GM04504 (cell line): Measurements from ENCODE around the gene PROSER3.

ENCODE experiments used
- DNase-seq: peaks from one replicate; pipeline ENCODE4 v3.0.0-alpha.2; 2012; ENCODE audit warnings: low read depth

PROSER3 gene

DNA sequence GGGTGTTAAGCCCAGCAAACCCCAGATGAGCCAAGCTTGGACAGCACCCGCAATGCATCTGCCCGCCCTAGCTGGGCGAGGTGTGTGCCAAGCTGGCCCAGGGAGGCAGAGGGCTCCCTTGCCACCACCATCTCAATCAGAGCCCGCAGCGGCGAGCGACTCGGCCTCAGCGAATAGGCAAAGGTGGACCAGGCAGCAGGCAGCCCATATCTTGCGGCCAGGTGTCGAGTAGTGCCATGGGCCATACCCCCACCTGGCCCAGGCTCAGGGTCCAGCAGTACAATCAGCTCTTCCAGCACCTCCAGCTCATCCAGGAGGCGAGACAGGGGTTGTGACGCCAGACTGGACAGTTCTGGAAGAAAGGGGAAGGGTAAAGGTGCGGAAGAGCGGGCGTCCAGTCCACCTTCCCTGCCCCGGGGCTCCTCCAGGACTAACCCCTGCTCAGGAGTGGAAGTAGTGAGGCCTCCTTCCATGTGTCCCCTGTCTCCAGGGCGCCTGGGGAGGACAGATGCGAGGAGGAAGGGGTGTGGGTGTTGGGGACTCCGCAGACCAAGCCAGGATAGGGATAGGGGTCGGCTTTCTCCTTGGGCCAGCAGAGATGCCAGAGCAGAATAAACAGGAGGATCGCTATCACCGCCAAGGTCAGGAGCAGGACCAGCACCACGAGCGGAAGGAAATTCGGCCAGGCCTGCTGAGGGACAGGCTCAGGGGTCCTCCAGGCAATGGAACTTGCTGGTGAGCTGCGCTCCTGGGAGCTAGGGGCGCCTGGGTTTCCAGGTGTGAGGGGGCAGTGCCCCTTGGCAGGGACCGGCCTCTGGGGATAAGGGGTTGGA, 18.5 kb upstream of the PROSER3 start:
- DNase-seq = no peak

DNA sequence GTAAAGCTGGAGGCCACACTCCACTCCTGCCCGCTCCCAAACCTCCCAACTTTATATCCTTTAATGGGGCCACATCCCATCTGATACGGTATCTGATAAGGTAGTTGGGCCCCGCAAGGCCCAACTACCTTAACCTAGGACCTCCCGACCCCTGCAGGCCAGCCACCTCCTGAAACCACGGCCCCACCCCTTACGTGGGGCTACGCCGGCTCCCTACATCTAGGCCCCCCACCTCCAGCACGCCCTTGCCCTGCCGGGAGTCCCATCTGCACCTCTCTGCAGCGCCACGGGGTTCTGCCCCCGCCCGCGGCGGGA, 17.9 kb upstream of the PROSER3 start:
- DNase-seq = no peak

DNA sequence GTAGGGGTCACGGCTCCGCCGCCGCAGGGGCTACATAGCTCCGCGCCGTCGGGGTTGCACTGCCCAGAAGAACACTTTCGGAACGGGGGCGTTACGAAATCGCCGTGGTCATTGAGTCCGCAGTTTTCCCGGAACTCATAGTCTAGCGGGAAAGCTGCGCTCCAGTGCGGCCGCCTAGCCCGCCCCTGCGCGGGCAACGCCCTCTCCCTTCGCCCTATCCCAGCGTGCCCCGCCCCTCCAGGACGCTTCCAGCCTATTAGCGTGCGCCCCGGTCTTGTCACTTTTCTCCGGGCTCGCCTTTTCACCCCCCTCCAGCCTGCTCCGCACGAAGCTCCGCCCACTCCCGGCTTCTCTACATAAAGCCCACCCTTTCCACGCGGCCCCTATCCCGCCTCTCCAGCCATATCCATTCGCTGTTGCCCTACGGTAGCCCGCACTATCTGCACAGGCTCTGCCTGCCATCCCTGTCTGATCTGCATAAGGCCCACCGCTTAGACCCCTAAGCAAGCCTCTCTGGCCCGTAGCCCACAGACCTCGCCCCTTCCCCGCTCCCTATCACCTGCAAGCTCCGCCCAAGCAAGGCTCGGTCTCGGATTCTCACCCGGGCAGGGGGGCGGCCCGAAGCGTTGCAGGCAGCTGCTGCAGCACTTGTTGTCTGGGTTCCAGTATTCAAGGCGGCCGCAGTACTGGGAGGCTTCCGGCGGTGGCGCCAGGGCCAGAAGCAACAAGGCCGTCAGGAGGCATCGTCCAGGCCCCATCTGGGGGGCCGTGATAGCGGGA, 17.4 kb upstream of the PROSER3 start:
- DNase-seq = peak; percentile 90

DNA sequence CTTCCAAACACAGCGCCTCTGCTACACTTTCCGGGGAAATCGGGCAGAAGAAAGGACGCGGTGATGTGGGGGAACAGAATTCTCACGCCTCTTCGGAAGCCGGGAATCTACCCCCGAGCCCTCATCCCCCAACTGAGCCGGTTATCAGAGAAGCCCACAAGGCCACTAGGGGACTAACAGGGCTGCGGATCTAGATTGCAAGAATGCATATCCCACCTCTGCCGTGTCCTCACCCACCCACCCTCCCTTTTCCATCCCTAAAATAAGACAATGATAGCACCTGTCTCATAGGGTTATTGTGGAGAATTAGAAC, 16.8 kb upstream of the PROSER3 start:
- no peak for DNase-seq

DNA sequence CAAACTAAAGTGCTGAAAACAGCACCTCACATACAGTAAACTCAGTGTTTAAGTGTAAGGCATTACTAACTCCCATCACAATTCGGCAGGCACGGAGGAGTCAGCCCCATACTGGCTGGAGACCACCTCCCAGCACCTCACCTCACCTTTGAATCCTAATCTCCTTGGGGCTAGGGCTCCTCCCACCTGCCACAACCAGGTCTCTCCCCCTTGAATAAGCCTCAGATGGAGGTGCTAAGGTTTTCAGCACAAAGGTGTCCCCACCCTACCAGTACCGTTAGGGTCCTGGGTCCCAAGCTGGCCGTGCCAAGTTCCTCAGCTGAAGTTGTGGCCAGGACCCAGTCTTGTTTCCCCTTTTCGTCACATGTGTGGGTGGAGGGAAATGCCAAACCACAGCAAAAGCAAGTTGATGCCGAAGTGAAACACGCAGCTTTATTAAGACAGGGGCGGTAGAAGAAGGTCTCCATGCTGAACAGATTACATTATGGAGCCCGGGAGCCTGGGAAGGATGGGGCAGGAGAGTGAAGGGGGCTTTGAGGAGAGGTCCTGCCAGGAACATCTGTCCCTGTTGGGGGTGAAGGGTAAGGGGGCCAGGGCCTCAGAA, 15.8 kb upstream of the PROSER3 start, which contains the start of gene IGFLR1:
Gene IGFLR1 (minus strand): TSS at position 332 of the 604 bp plus-strand sequence. CDS start 1,272 bp downstream, outside the sequence.
- DNase-seq = no peak

DNA sequence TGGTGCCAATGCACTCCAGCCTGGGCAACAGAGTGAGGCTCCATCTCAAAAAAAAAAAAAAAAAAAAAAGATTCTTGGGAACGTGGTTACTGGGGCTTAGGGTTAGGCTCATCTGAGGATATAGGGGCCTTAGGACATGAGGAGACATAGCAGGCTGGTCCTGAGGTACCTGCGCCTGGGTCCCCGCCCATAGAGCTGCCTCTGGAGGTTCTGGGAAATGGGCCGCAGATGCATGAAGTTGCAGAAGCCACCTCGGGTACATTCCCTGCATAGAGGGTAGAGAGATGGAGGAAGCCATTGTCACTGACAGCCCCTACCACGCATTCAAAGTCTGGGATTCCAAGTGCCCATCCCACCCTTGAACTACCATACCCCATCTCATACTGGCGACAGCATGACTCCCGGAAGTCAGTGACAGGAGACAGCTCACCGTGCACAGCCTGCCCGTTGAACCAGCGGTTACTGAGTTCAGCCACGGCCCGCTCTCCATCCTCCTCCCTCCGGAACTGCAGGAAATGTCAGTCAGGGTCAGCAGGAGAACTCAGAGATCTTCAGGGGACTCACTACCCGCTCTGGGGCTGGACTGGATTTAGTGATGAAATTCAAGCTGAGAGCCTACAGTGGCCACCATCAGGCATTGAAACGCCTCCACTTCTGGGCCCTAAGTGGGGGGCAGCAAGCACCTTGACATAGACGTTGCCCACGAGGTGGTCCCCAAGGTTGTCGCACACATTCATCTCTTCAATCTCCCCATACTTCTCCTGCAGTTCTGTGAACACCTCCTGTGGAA, 14.1 kb upstream of the PROSER3 start:
- no peak for DNase-seq

DNA sequence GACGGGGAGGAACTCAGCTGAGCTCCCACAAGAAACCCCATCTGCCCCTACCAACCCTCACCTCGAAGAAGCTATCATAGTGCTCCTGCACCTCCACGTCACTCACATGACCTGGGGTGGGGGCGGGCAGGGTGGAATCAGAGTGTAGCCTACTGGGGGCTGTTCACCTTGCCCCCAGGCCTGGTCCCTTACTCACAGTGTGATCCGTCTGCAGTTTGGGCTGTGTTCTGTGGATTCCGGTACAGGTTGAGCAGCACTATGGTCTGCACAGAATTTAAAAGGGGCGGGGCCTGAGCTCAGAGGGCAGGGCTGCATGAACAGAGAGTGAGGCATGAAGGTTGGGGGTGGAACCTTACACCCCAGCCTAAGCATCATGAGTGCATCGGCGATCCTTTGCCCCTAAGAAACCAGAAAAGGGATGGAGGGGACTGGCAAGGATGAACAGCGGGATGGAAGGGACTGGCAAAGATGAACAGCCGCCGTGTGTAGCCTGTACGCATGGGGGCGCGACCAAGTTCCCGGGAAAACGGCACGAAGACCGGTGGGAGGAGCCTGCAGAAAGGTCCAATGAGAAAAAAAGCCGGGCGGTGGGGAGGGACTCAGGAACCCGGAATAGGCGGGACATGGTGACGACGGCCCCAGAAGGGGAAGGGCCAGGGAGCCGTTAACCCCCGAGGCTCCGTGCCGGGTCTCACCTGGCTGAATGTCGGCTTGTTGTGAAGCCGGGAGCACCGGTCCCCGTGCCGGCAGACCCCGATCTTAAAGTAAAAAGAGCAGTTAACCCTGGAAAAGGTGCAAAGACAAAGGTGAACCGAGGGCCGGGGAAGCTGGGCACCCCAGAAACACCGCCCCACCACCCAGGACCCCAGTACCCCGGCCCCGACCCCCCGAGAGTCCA, 13.3 kb upstream of the PROSER3 start:
- DNase-seq = peak; percentile 91

DNA sequence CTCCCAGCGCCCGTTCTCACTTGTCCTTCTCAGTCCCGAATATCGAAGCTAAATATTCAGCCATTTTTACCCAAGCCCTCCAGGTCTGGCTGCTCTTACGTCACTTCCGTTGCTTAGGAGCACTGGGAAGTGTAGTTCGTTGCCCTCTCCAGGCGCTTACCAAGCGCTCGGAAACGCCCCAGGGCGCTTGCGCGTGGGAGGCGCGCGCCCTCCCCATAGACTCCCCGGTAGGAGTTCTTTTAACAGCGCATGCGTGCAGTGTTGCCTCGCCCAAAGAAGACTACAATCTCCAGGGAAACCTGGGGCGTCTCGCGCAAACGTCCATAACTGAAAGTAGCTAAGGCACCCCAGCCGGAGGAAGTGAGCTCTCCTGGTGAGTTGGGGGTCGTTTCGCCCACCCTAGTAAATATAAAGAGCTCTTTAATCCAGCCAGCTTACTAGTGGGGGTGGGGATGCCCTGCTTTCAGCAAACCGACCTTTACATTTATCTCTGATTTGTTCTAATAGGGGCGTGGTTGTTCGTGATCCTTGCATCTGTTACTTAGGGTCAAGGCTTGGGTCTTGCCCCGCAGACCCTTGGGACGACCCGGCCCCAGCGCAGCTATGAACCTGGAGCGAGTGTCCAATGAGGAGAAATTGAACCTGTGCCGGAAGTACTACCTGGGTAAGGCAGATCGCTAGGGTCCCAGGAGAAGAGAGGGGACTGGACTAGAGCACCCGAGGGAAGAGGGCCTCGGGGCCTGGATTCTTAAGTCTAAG, 12.5 kb upstream of the PROSER3 start, which contains the start of the genes PSENEN and U2AF1L4:
Gene PSENEN (plus strand): TSS at position 324 of the 759 bp plus-strand sequence. CDS start 280 bp downstream, at position 604.
Gene U2AF1L4 (minus strand): TSS at position 91 of the 759 bp plus-strand sequence. CDS start 27 bp downstream, at position 64.
- peak; percentile 99 for DNase-seq

DNA sequence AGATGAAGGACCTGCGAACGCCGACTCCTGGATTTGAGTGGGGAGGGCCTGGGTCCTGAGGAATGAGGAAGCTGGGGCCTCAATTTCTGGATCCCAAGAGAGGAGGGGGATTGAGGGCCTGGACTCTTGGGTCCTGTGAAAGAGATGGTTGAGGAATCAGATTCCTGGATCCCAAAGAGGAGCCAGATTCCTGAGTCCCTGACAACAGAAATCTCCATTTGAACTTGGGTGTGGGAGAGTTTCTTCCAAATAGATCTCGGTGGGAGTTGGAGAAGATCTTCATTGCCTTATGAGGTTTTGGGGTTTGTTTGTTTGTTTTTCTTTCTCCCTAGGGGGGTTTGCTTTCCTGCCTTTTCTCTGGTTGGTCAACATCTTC, 11.9 kb upstream of the PROSER3 start:
- no peak for DNase-seq

DNA sequence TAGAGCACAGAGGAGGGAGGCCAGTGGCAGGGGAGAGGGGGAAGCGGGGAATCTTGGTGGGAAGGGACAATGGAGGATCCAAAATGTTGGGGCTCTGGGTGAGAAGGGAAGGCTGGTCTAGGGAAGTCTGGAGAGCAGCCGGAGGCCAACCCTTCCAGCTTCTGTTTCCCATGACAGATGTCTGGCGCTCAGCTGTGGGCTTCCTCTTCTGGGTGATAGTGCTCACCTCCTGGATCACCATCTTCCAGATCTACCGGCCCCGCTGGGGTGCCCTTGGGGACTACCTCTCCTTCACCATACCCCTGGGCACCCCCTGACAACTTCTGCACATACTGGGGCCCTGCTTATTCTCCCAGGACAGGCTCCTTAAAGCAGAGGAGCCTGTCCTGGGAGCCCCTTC, 11.4 kb upstream of the PROSER3 start:
- DNase-seq = no peak

DNA sequence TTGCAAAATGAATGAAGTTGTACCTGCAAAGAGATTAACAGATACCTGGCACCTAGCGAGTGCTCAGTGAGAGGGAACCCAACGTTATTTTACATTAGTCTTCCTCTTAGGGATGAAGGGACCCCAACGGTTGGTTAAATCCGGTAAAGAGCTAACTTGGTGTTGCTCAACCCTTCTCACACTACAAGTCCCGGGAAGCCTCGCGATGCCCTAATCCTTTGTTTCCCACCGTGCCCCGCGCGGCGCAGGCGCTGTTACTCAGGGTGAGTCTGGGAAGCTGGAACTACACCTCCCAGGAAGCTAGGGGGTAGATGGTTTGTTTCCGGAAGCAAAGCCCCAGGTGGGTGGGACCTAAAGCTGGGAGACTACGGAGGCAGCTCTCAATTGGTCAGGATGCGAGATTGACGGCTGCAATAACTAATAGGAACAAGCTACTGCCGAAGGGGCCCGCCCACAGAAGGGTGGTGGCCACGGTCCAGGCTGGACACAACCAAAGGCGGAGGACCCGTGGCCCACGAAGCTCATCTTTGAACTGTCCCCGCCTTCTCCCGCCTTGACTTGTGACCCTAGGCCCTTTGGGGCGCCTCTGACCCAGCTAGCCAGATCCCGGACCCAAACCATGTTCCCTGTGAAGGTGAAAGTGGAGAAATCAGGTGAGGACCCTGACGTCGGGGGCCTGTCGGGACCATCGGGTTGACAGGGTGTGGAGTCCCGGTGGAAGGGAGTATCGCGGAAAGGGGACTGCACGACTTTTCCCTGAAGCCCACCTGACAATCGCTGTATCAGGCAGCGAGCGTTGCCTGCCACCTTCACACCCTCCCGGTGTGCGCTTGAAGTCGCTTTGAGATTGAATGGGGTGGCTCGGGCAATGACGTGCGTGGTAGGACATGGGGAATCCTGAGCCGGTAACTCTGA, 9.6 kb upstream of the PROSER3 start, which contains the start of gene LIN37:
Gene LIN37 (plus strand): TSS at position 471 of the 915 bp plus-strand sequence. CDS start 149 bp downstream, at position 620.
- DNase-seq = peak; percentile 99

DNA sequence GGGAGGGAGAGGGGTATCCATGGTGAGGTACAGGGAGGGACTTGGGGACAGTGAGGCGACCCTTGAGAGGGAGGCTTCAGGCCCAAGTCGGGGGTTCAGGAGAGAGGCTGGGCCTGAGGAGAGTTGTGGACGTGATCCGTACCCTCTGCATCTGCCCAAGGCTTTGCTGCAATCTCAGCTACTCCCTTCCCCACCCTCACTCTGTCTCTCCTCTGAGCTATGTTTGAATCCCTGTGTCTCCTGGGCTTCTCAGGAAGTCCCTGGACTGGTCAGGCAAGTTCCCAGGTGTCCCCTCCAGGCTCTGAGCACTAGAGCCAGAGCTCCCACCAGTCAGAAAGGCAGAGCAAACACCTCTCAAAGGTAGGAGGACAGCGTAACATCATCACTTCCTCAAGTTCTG, 7.8 kb upstream of the PROSER3 start:
- no peak for DNase-seq

DNA sequence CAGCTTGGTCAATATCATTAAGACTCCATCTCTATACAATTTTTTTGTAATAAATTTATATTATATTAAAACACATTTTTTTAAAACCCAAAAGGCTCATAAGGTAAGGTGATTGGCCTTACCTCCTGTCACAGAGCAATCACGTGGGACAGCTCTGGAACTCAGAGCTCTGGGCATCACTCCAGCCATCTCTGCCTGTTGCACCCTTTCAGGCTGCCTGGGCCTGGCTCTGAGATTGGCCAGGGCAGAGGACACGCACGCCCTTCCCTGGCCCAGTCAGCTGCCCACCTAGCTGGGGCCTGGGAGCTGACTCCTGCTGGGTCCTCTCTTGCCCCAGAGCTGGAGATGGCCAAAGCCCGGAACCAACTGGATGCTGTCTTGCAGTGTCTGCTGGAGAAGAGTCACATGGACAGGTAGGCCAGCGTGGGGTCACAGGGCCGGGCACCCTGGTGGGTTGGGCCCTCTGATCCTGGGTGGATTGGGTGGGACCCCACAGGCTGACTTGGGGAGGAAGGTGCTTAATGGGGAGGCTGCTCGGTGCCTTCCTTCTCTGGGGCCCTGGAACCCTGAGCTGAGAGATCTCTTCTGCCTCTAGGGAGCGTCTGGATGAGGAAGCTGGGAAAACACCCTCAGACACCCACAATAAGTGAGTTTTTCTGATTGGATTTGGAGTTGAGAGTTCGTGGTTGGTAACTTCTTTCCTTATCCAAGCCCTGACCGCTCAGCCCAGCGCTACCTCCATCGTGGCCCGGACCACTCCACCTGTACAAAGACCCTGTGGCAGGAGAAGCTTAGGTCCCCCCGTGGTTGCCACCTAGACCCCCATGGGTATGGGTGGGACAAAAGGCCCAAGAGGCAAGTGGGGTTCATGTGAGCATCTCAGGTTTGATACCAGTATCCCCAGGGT, 5.9 kb upstream of the PROSER3 start:
- no peak for DNase-seq

DNA sequence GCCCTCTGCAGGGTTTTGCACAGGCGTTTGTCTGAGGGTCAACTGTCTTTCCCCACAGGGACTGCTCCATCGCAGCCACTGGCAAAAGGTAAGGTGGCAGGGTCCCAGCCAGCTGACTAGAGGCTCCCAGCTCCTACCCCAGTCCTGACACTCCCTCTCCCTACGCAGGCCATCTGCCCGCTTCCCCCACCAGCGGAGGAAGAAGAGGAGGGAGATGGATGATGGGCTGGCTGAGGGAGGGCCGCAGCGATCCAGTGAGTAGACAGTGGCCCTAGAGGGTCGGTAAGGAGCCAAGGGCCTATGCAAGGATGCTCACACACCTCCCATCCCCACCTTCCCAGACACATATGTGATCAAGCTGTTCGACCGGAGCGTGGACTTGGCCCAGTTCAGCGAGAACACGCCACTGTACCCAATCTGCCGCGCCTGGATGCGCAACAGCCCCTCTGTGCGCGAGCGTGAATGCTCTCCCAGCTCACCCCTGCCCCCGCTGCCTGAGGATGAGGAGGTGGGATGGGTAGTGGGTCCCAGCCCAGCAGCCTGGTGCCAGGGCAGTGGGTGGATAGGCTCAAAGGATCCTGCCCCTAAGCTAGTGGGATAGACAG, 5.1 kb upstream of the PROSER3 start:
- no peak for DNase-seq

DNA sequence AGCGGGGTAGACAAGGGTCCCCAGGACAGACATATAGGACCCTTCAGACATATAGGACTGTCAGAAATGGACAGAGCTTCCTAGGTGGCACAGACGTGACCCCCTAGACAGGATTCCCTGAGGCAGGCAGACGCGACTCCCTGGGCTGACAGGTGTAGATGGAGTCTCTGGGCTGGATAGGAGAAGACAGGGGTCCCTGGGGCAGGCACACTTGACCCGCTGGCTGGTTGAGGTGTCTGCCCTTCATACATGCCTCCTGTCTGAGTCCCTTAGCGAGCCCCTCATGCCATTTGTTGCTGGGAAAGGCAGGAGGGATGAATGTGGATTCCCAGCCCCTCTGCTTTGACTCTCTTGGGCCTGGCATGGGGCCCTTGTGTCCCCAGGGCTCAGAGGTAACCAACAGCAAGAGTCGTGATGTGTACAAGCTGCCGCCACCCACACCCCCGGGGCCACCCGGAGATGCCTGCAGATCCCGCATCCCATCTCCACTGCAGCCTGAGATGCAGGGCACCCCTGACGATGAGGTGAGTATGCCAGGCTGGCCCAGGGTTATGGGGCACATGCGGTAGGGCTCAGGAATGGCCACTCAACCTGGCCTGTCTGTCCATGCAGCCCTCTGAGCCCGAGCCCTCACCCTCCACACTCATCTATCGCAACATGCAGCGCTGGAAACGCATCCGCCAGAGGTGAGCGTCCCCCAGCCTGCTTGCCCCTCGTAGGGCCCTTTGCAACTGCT, 4.2 kb upstream of the PROSER3 start:
- no peak for DNase-seq

DNA sequence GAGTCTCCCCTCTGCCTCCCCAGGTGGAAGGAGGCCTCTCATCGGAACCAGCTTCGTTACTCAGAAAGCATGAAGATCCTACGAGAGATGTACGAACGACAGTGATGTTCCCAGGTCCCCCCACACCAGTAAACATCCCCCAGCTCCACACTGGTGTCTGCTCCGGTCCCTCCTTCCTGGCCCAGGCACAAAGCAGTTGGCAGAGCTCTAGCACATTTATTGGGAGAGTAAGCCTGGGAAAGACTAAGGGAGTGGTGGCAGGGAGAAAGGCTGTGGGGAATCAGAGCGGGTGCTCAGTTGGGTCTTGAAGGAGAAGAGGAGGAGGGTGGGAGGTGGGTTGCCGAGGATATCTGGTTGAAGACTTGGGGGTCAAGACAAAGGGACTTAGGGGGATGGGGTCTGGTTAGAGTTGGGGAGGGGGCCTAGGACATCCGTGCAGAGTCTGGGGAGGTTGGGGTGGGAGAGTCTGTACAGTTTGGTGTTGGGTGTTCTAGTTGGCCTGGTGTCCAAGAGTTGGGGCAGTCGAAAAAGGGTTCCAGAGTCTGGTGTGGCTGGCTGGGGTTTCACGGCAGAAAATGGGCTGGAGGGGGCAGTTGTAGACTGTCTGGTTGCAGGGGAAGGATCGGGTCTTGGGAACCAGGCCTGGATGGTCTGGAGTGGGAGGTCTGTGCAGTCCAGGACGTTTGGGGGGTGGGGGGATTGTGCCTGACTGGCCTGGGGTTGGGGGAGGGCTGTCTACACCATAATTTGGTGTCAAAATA, 3.4 kb upstream of the PROSER3 start:
- no peak for DNase-seq
